ENCODE results near the gene RAP2A. TPM values are rescaled to one million over a fixed set of nuclear protein-coding genes. Genes with fewer than 3 reads are reported as not detected.

The RAP2A gene
- total RNA-seq: 10 to 100 TPM in 1 of 2 donors, 1 to 10 TPM in 1; 7.5 to 11.6 TPM

- DNase-seq (ENCODE audit: low spot score): peak; percentile 89
- Histone ChIP-seq H3K27ac (peak within 1 kb of the TSS; percentile 100), H3K4me1 (replicated peaks) (no peaks in the 10 kb centered on the region), H3K4me3 (peak within 1 kb of the TSS; percentile 77 to 80), H3K27me3 (replicated peaks; ENCODE audit: insufficient read depth) (no peaks in the 10 kb centered on the region), H3K36me3 (no peaks in the 10 kb centered on the region), H3K9me3 (no peaks in the 10 kb centered on the region)
- intact Hi-C loops (cut with DNase I): loop anchor here (5.0 kb wide), 3 partner anchors 67 to 322 kb away; partner anchors contain the start of gene MBNL2
- TF ChIP-seq POLR2AphosphoS5 (IDR thresholded peaks at IDR 0.05) (peak; percentile 59), POLR2A (IDR thresholded peaks at IDR 0.05) (peak; percentile 70)
- TF ChIP-seq, protein P1, sequence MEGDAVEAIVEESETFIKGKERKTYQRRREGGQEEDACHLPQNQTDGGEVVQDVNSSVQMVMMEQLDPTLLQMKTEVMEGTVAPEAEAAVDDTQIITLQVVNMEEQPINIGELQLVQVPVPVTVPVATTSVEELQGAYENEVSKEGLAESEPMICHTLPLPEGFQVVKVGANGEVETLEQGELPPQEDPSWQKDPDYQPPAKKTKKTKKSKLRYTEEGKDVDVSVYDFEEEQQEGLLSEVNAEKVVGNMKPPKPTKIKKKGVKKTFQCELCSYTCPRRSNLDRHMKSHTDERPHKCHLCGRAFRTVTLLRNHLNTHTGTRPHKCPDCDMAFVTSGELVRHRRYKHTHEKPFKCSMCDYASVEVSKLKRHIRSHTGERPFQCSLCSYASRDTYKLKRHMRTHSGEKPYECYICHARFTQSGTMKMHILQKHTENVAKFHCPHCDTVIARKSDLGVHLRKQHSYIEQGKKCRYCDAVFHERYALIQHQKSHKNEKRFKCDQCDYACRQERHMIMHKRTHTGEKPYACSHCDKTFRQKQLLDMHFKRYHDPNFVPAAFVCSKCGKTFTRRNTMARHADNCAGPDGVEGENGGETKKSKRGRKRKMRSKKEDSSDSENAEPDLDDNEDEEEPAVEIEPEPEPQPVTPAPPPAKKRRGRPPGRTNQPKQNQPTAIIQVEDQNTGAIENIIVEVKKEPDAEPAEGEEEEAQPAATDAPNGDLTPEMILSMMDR (IDR thresholded peaks at IDR 0.05): peak in 1 of 4 experiments; percentile 25
- 0% methylated on average over 10 of the region's 94 CpGs for WGBS
These were observed at the start of gene RAP2A for GRCh38 chr13:97433727-97434396. Gene RAP2A, plus strand, starts transcription at chr13:97434169. Its CDS starts 302 bp downstream, at chr13:97434471.

DNA sequence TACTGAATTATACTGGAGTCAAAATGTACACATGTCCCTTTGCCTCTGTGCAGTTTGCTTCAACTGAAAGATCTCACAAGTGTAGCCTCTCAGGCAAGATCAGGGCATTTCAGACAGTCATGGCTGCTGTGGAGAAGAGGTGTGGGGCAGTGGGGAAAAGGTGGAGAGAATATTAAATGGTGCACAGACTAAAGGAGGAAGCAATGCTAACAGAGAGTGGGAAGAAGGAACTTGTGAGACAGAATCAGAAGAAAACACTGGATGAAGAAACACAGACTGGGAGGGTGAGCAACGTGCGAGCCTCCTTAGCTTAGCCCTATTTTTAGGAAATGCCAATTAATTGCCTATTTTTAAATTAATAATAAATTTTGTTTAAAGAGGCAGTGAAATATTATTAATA is 49.6 kb upstream of the RAP2A start:
- intact Hi-C loops (cut with DNase I): no loop called here
- TF ChIP-seq POLR2AphosphoS5 (IDR thresholded peaks at IDR 0.05) (no peak), POLR2A (IDR thresholded peaks at IDR 0.05) (no peak)
- TF ChIP-seq, protein P1 (IDR thresholded peaks at IDR 0.05): no peak
- H3K36me3 ChIP-seq: no peaks in the 10 kb centered on the region
- no peak overlapping the region for H3K27ac ChIP-seq
- no peaks in the 10 kb centered on the region for H3K4me1 ChIP-seq (replicated peaks)
- no peaks in the 10 kb centered on the region for H3K9me3 ChIP-seq
- WGBS: 80% methylated on average over 2 of the region's 2 CpGs
- H3K4me3 ChIP-seq: no peak overlapping the region
- no peak for DNase-seq (ENCODE audit: low spot score)
- H3K27me3 ChIP-seq (replicated peaks; ENCODE audit: insufficient read depth): no peaks in the 10 kb centered on the region

GRCh38 chr13:97385146-97385545 is 48.8 kb upstream of the RAP2A start:
- intact Hi-C loops (cut with DNase I): no loop called here
- Histone ChIP-seq H3K4me1 (replicated peaks) (no peaks in the 10 kb centered on the region), H3K9me3 (no peaks in the 10 kb centered on the region), H3K36me3 (no peaks in the 10 kb centered on the region), H3K27me3 (replicated peaks; ENCODE audit: insufficient read depth) (no peaks in the 10 kb centered on the region), H3K27ac (no peak overlapping the region), H3K4me3 (no peak overlapping the region)
- no peak for DNase-seq (ENCODE audit: low spot score)
- TF ChIP-seq, protein P1 (IDR thresholded peaks at IDR 0.05): no peak
- TF ChIP-seq POLR2AphosphoS5 (IDR thresholded peaks at IDR 0.05) (no peak), POLR2A (IDR thresholded peaks at IDR 0.05) (no peak)

GRCh38 chr13:97385854-97386253 is 48.1 kb upstream of the RAP2A start:
- no peaks in the 10 kb centered on the region for H3K36me3 ChIP-seq
- intact Hi-C loops (cut with DNase I): no loop called here
- TF ChIP-seq POLR2AphosphoS5 (IDR thresholded peaks at IDR 0.05): no peak
- no peak for TF ChIP-seq POLR2A (IDR thresholded peaks at IDR 0.05)
- TF ChIP-seq, protein P1 (IDR thresholded peaks at IDR 0.05): no peak
- WGBS: 97% methylated on average over 3 of the region's 3 CpGs
- H3K4me1 ChIP-seq (replicated peaks): no peaks in the 10 kb centered on the region
- H3K4me3 ChIP-seq: no peak overlapping the region
- H3K9me3 ChIP-seq: no peaks in the 10 kb centered on the region
- no peaks in the 10 kb centered on the region for H3K27me3 ChIP-seq (replicated peaks; ENCODE audit: insufficient read depth)
- no peak for DNase-seq (ENCODE audit: low spot score)
- no peak overlapping the region for H3K27ac ChIP-seq

Measured in prostate gland (tissue), 2 donors.